Sigmoid colon (tissue), 7 donors: ENCODE results near the gene EPN2. TPM values are rescaled to one million over a fixed set of nuclear protein-coding genes. Genes with fewer than 3 reads are reported as not detected.
A peak's percentile ranks its signal among the peaks of the same experiment; 100 is the strongest.

ENCODE experiments used
- DNase-seq: peaks from one replicate; pipeline ENCODE4 v3.0.0-alpha.2; 2019
- H3K27ac ChIP-seq, 4 donors: fragments of 200-600 bp; sonication (generic); one replicate each; pipeline ENCODE4 v1.5.1; 2016 to 2019; ENCODE audit warnings: mild to moderate bottlenecking in 1 of 4
- H3K27me3 ChIP-seq, 3 donors: fragments of 200-600 bp; sonication (generic); one replicate each; pipeline ENCODE4 v1.5.1; 2019; ENCODE audit warnings: mild to moderate bottlenecking in 1 of 3
- H3K36me3 ChIP-seq, 4 donors: fragments of 200-600 bp; sonication (generic); one replicate each; pipeline ENCODE4 v1.5.1; 2016 to 2019
- H3K4me1 ChIP-seq, 4 donors: fragments of 200-600 bp; sonication (generic); one replicate each; pipeline ENCODE4 v1.5.1; 2017 to 2019
- H3K4me3 ChIP-seq, 4 donors: fragments of 200-600 bp; sonication (generic); one replicate each; pipeline ENCODE4 v1.5.1; 2017 to 2019; ENCODE audit warnings: mild to moderate bottlenecking in 2 of 4, moderate library complexity in 1 of 4
- H3K9me3 ChIP-seq, 4 donors: fragments of 200-600 bp in 3 of 4; sonication (generic) in 3 of 4; one replicate each; pipeline versions ENCODE4 v1.5.1 to v1.6.1; 2013 to 2019
- CTCF ChIP-seq, 4 experiments: fragments of 450-650 bp in 3 of 4; fragments of 200-600 bp in 1 of 4; IDR thresholded peaks; one replicate each; pipeline ENCODE4 v1.5.1; 2016 to 2019; ENCODE audit warnings: antibody characterized with exemption in 4 of 4, mild to moderate bottlenecking in 3 of 4, moderate library complexity in 2 of 4
- EP300 ChIP-seq, 4 donors: sonication (generic); formaldehyde crosslinking; IDR thresholded peaks; one replicate each; pipeline ENCODE4 v1.6.1; 2017; ENCODE audit warnings: antibody characterized with exemption in 4 of 4
- POLR2A ChIP-seq, 2 donors: fragments of 450-650 bp; IDR thresholded peaks; one replicate each; pipeline ENCODE4 v1.6.1; 2016; ENCODE audit warnings: antibody characterized with exemption in 2 of 2, mild to moderate bottlenecking in 2 of 2, moderate library complexity in 2 of 2
- POLR2AphosphoS5 ChIP-seq, 4 donors: sonication (generic); formaldehyde crosslinking; IDR thresholded peaks; one replicate each; pipeline ENCODE4 v1.6.1; 2017; ENCODE audit warnings: antibody characterized with exemption in 4 of 4
- WGBS, 2 donors: extraction: QIAGEN DNeasy Blood & Tissue Kit; methylation state at CpG; one replicate each; pipeline ENCODE4 v1.1.7; 2013; 5-methylcytosine and 5-hydroxymethylcytosine counted together
- intact Hi-C: fragments of 100-400 bp; cut with DNase I; formaldehyde crosslinking; loops from one replicate; pipeline ENCODE4 v1.15.1; 2023
- polyA plus RNA-seq, 3 donors: library from polyadenylated mRNA; stranded (reverse); fragments of 200-250 nt; gene quantifications; one replicate each; pipeline ENCODE4 v1.2.3, GENCODE V29; 2013
- total RNA-seq, 4 donors: library from RNA; depleted of rRNA; stranded (reverse); fragments of >200 nt; gene quantifications; one replicate each; pipeline ENCODE4 v1.1.0, GENCODE V29; 2016
- donor health status: healthy with polysubstance abuse.
- donor health status: Bipolar disorder and iron deficiency.
- donor health status: healthy.

EPN2 gene
- total and polyA plus RNA-seq, 7 donors: 12.0 to 55.4 (median 31.7) TPM

DNA sequence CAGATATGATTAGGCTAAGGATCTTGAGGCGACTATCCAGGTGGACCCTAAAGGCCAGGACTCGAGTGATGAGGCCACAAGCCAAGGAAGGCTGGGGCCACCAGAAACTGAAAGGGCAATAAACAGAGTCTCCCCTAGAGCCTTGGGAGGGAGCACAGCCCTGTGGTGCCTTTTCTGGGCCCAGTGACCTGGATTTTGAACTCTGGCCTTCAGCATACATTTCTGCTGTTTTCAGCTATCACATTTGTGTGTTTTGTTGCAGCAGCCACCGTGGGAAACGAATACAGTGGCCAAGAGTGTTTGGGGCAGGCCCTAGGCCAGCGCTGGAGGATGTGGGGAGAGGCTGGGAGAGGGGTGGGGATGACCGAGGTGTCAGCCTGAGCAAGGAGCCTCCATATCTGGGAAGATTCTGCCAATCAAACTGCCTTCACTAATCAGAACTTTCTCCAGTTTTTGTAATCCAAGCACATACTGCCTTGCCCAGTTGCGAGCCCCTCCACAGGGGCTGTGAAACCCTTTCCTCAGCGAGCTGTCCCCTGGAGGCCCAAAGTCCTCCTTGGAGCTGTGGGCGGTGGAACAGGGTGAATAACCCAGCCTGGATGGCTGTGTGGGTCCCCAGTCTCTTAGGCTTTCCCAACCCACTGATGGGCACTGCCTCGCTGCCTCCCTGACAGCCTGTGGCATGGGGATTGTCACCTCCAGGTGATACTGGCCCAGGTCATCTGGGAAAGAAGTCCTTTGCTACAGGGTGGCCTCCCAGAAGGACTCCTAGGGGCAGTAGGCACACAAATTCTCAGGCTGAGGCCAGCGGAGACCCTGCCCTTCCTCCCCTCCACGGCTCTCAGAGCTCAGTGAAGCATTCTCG lies 108.6 kb downstream of the EPN2 start:
- H3K27me3 ChIP-seq: no peaks in the 10 kb centered on the region
- no peaks in the 10 kb centered on the region for H3K9me3 ChIP-seq
- no peaks in the 10 kb centered on the region for H3K36me3 ChIP-seq
- peak overlapping the region; percentile 78 to 90 (median 82) for H3K27ac ChIP-seq
- peak; percentile 47 for DNase-seq
- intact Hi-C loops: no loop called here
- TF ChIP-seq EP300 (IDR thresholded peaks at IDR 0.05) (no peak), POLR2AphosphoS5 (IDR thresholded peaks at IDR 0.05) (no peak), CTCF (IDR thresholded peaks at IDR 0.05) (no peak), POLR2A (IDR thresholded peaks at IDR 0.05) (no peak)
- no peak overlapping the region for H3K4me3 ChIP-seq
- H3K4me1 ChIP-seq: peaks cover 0 to 44% (median 41%) of the 10 kb centered on the region in 4 donors
- 81 to 89% methylated on average over 13 of the region's 13 CpGs for WGBS, 2 donors

DNA sequence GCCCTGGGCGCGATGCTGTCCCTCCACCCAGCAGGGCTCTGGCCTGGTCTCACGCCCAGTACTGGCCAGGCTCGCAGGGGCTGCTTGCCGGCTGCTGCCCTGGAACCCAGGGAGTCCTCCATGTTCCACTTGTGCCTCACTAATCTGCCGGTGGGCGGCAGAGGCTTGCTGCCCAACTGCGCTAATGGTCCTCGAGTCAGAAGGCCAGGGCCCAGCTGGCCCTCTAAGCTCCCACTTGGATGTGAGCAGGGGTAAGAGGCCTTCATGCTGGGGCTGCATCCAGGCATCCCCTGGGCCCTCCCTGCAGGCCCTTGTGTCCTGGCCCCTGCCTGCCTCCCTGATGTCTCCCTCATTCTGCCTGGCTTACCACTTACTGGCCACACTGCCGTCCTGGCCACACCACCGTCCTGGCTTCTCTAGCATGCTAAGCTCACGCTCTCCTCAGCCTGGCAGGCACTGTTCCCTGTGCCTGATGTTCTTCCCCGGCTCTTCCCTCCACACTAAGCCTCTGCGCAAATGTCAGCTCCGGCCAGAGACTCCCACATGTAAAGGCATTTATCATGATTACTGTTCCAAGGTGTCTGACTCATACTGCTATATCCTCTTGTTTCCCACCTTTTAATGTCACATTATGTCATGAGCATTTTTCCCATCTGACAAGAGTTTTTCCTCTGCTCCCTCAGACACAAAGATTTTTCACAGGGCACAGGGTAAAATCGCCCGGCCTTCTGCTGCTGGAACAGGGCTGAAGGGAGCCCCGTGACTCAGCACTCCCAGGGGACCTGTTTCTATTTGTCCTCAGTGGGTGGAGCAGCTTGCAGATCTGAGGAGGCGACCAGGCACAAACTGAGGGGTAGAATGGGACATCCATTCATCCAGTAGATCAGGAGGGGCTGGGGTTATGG lies 109.4 kb downstream of the EPN2 start:
- Histone ChIP-seq H3K27me3 (no peaks in the 10 kb centered on the region), H3K27ac (peak overlapping the region; percentile 78 to 90 (median 82)), H3K36me3 (no peaks in the 10 kb centered on the region), H3K4me1 (peaks cover 0 to 42% (median 37%) of the 10 kb centered on the region in 4 donors), H3K4me3 (no peak overlapping the region), H3K9me3 (no peaks in the 10 kb centered on the region)
- 75 to 77% methylated on average over 19 of the region's 19 CpGs for WGBS, 2 donors
- TF ChIP-seq CTCF (IDR thresholded peaks at IDR 0.05) (no peak), EP300 (IDR thresholded peaks at IDR 0.05) (no peak), POLR2A (IDR thresholded peaks at IDR 0.05) (no peak), POLR2AphosphoS5 (IDR thresholded peaks at IDR 0.05) (peak; percentile 48 to 70 (median 58))
- peak; percentile 89 for DNase-seq
- intact Hi-C loops: no loop called here

DNA sequence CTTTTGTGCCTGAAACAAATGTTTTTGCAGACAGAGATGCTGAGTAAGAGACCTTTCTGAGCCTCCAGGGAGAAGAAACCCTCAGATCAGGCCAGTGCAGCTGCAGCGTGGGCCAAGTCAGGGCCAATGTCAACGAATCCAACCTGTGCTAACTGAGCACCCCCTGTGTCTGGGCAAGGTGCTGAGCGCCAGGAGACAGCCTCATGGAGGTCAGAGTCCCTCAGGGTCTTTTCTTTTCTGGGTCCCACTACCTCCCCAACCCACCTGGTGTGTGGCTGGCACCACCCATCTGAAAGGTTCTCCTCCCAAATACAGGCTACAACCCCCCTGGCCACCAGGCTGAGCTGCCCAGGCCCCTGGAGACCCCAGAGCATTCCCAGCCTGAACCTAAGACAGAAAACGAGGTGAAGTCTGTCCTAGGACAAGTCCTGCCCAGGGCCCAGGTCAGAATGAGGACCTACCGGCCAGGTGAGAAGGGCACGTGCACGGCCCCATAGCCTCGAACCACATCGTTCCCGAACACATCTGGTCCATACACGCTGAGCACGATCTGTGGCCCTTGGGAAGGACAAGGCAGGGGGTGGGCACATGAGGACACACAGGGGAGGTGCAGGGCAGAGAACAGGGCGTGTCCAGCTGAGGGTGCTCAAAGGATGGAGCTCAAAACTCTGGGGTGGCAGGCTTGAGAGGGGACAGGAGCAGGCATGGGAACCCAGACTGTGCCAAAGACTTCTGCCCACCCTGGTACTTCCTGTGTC lies 110.3 kb downstream of the EPN2 start:
- peak; percentile 65 for DNase-seq
- 86 to 90% methylated on average over 13 of the region's 13 CpGs for WGBS, 2 donors
- TF ChIP-seq POLR2A (IDR thresholded peaks at IDR 0.05): no peak
- TF ChIP-seq EP300 (IDR thresholded peaks at IDR 0.05): no peak
- TF ChIP-seq POLR2AphosphoS5 (IDR thresholded peaks at IDR 0.05): no peak
- TF ChIP-seq CTCF (IDR thresholded peaks at IDR 0.05): no peak

GRCh38 chr17:19348081-19348650 lies 111.0 kb downstream of the EPN2 start:
- 37 to 74% methylated on average over 9 of the region's 9 CpGs for WGBS, 2 donors
- peak; percentile 52 for DNase-seq
- peak overlapping the region in 3 of 4 donors; percentile 80 to 90 (median 83) for H3K27ac ChIP-seq
- H3K9me3 ChIP-seq: no peaks in the 10 kb centered on the region
- H3K4me3 ChIP-seq: no peak overlapping the region
- H3K27me3 ChIP-seq: no peaks in the 10 kb centered on the region
- H3K36me3 ChIP-seq: no peaks in the 10 kb centered on the region
- intact Hi-C loops: no loop called here
- H3K4me1 ChIP-seq: peaks cover 0 to 31% (median 24%) of the 10 kb centered on the region in 4 donors
- TF ChIP-seq EP300 (IDR thresholded peaks at IDR 0.05): no peak
- TF ChIP-seq POLR2AphosphoS5 (IDR thresholded peaks at IDR 0.05): no peak
- no peak for TF ChIP-seq POLR2A (IDR thresholded peaks at IDR 0.05)
- TF ChIP-seq CTCF (IDR thresholded peaks at IDR 0.05): no peak

More for the DNA sequence above, 110.3 kb downstream of the EPN2 start:
- intact Hi-C loops: no loop called here
- Histone ChIP-seq H3K27ac (peak overlapping the region; percentile 78 to 90 (median 82)), H3K4me3 (no peak overlapping the region), H3K36me3 (no peaks in the 10 kb centered on the region), H3K4me1 (peaks cover 0 to 33% (median 28%) of the 10 kb centered on the region in 4 donors), H3K9me3 (no peaks in the 10 kb centered on the region), H3K27me3 (no peaks in the 10 kb centered on the region)
